Measurements from ENCODE around the gene ERC2. TPM values are rescaled to one million over a fixed set of nuclear protein-coding genes. Genes with fewer than 3 reads are reported as not detected.

The ERC2 gene
- polyA plus RNA-seq, 2 of the 4 experiments (the other 2 are of a cell fraction) = 0.16 TPM; not detected in 1

DNA sequence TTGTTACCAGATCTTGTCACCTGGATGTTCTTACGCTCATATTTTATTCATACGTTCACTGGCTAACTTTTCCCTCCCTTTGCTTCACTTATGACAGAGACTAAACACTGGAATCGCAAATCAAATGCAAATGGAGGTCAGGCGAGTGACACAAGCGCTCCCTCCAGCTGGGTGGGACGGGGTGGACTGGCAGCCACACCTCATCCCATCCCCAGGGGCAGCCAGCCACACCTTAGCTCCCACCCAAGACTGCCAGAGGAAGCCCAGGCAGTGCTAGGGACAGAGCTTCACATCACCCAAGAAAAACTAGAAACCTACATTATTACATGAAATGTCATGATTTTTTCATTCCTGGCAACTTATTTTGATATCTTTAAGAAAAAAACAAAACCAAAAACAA lies 366.2 kb downstream of the ERC2 start:
- Histone ChIP-seq H3K4me3 (no peak overlapping the region), H3K9me3 (no peaks in the 10 kb centered on the region), H3K4me1 (peaks cover 4% of the 10 kb centered on the region; the same call in 1 of the 3 replicates), H3K4me2 (no peak overlapping the region), H3K27ac (no peak overlapping the region)
- FAIRE-seq (no peak), ATAC-seq (no peak), DNase-seq (ENCODE audit: low read depth in 1 of 2, low spot score in 1 of 2) (no peak)
- TF ChIP-seq SMC3 (IDR thresholded peaks at IDR 0.05) (no peak), FOSL2 (IDR thresholded peaks at IDR 0.05) (no peak), FOSL2 (CRISPR knock-in tag; IDR thresholded peaks at IDR 0.05) (no peak), TP53 (CRISPR knock-in tag; IDR thresholded peaks at IDR 0.05) (no peak), JUN (IDR thresholded peaks at IDR 0.05) (no peak), HOXB13 (CRISPR knock-in tag; IDR thresholded peaks at IDR 0.05; ENCODE audit: low read depth) (no peak), EP300 (IDR thresholded peaks at IDR 0.05) (no peak), CEBPB (IDR thresholded peaks at IDR 0.05) (no peak), ZSCAN20 (CRISPR knock-in tag; IDR thresholded peaks at IDR 0.05) (no peak), FOSB (CRISPR knock-in tag; IDR thresholded peaks at IDR 0.05) (no peak), RFX5 (IDR thresholded peaks at IDR 0.05) (no peak), PHF8 (IDR thresholded peaks at IDR 0.05; ENCODE audit: borderline replicate concordance, low read depth) (no peak), FOXS1 (CRISPR knock-in tag; IDR thresholded peaks at IDR 0.05) (no peak), ZFP36 (IDR thresholded peaks at IDR 0.05; ENCODE audit: borderline replicate concordance, partially characterized antibody) (no peak), CHD2 (IDR thresholded peaks at IDR 0.05; ENCODE audit: low read length, partially characterized antibody) (no peak), NFE2L2 (conservative IDR thresholded peaks at IDR 0.05; ENCODE audit: low read length) (no peak), SREBF2 (IDR thresholded peaks at IDR 0.05) (no peak)
- TF ChIP-seq, protein P1, sequence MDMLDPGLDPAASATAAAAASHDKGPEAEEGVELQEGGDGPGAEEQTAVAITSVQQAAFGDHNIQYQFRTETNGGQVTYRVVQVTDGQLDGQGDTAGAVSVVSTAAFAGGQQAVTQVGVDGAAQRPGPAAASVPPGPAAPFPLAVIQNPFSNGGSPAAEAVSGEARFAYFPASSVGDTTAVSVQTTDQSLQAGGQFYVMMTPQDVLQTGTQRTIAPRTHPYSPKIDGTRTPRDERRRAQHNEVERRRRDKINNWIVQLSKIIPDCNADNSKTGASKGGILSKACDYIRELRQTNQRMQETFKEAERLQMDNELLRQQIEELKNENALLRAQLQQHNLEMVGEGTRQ (IDR thresholded peaks at IDR 0.05) = no peak
- TF ChIP-seq, protein P2, sequence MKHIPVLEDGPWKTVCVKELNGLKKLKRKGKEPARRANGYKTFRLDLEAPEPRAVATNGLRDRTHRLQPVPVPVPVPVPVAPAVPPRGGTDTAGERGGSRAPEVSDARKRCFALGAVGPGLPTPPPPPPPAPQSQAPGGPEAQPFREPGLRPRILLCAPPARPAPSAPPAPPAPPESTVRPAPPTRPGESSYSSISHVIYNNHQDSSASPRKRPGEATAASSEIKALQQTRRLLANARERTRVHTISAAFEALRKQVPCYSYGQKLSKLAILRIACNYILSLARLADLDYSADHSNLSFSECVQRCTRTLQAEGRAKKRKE (CRISPR knock-in tag; IDR thresholded peaks at IDR 0.05; ENCODE audit: low read depth) = no peak
- TF ChIP-seq, protein P3, sequence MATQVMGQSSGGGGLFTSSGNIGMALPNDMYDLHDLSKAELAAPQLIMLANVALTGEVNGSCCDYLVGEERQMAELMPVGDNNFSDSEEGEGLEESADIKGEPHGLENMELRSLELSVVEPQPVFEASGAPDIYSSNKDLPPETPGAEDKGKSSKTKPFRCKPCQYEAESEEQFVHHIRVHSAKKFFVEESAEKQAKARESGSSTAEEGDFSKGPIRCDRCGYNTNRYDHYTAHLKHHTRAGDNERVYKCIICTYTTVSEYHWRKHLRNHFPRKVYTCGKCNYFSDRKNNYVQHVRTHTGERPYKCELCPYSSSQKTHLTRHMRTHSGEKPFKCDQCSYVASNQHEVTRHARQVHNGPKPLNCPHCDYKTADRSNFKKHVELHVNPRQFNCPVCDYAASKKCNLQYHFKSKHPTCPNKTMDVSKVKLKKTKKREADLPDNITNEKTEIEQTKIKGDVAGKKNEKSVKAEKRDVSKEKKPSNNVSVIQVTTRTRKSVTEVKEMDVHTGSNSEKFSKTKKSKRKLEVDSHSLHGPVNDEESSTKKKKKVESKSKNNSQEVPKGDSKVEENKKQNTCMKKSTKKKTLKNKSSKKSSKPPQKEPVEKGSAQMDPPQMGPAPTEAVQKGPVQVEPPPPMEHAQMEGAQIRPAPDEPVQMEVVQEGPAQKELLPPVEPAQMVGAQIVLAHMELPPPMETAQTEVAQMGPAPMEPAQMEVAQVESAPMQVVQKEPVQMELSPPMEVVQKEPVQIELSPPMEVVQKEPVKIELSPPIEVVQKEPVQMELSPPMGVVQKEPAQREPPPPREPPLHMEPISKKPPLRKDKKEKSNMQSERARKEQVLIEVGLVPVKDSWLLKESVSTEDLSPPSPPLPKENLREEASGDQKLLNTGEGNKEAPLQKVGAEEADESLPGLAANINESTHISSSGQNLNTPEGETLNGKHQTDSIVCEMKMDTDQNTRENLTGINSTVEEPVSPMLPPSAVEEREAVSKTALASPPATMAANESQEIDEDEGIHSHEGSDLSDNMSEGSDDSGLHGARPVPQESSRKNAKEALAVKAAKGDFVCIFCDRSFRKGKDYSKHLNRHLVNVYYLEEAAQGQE (IDR thresholded peaks at IDR 0.05) = no peak
- TF ChIP-seq, protein P4, sequence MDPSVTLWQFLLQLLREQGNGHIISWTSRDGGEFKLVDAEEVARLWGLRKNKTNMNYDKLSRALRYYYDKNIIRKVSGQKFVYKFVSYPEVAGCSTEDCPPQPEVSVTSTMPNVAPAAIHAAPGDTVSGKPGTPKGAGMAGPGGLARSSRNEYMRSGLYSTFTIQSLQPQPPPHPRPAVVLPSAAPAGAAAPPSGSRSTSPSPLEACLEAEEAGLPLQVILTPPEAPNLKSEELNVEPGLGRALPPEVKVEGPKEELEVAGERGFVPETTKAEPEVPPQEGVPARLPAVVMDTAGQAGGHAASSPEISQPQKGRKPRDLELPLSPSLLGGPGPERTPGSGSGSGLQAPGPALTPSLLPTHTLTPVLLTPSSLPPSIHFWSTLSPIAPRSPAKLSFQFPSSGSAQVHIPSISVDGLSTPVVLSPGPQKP (IDR thresholded peaks at IDR 0.05; ENCODE audit: low read depth, low read length) = no peak
- CTCF ChIA-PET = no interaction called here
- POLR2A ChIA-PET = no interaction called here
- WGBS (ENCODE audit: missing lambda C conversion rate) = 75% methylated on average over 6 of the region's 6 CpGs

DNA sequence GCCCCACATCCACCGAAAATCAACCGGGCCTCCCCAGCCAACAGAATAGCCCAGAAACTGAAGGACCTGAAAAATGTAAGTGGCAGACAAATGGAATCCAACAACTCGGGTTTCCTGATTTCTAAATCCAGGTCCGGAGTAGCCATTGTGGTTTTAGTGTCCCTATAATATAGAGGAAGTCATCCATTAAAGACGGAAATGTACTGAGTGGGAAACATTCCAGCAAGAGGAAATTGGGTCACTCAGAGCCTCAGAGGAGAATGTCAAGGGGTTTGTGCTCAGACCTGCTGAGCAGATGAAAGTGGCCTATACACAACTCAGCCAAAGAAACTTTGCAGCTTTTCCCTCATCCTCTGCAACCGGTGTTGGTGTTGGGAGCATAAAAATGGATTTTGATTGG lies 366.7 kb downstream of the ERC2 start:
- no peak for FAIRE-seq

More for the DNA sequence above, 366.7 kb downstream of the ERC2 start:
- no peaks in the 10 kb centered on the region for H3K9me3 ChIP-seq
- CTCF ChIA-PET = no interaction called here
- no peak overlapping the region for H3K4me2 ChIP-seq
- POLR2A ChIA-PET = no interaction called here
- peaks cover 4% of the 10 kb centered on the region; the same call in 1 of the 3 replicates for H3K4me1 ChIP-seq
- no peak for TF ChIP-seq FOSB (CRISPR knock-in tag; IDR thresholded peaks at IDR 0.05)
- TF ChIP-seq ZNF302 (CRISPR knock-in tag; IDR thresholded peaks at IDR 0.05) = no peak
- TF ChIP-seq HOXA7 (CRISPR knock-in tag; IDR thresholded peaks at IDR 0.05) = no peak
- TF ChIP-seq ZSCAN20 (CRISPR knock-in tag; IDR thresholded peaks at IDR 0.05) = no peak
- no peak for TF ChIP-seq KDM5A (IDR thresholded peaks at IDR 0.05)
- TF ChIP-seq, protein P5, sequence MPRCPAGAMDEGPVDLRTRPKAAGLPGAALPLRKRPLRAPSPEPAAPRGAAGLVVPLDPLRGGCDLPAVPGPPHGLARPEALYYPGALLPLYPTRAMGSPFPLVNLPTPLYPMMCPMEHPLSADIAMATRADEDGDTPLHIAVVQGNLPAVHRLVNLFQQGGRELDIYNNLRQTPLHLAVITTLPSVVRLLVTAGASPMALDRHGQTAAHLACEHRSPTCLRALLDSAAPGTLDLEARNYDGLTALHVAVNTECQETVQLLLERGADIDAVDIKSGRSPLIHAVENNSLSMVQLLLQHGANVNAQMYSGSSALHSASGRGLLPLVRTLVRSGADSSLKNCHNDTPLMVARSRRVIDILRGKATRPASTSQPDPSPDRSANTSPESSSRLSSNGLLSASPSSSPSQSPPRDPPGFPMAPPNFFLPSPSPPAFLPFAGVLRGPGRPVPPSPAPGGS (IDR thresholded peaks at IDR 0.05) = no peak
- TF ChIP-seq, protein P6, sequence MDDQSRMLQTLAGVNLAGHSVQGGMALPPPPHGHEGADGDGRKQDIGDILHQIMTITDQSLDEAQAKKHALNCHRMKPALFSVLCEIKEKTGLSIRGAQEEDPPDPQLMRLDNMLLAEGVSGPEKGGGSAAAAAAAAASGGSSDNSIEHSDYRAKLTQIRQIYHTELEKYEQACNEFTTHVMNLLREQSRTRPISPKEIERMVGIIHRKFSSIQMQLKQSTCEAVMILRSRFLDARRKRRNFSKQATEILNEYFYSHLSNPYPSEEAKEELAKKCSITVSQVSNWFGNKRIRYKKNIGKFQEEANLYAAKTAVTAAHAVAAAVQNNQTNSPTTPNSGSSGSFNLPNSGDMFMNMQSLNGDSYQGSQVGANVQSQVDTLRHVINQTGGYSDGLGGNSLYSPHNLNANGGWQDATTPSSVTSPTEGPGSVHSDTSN (IDR thresholded peaks at IDR 0.05) = no peak
- H3K4me3 ChIP-seq = no peak overlapping the region
- WGBS (ENCODE audit: missing lambda C conversion rate) = 80% methylated on average over 6 of the region's 6 CpGs
- ATAC-seq (no peak), DNase-seq (ENCODE audit: low read depth in 1 of 2, low spot score in 1 of 2) (no peak)
- no peak overlapping the region for H3K27ac ChIP-seq
